Hepatocyte (in vitro differentiated cells): Measurements from ENCODE around the gene P2RY8. TPM values are rescaled to one million over a fixed set of nuclear protein-coding genes. Genes with fewer than 3 reads are reported as not detected.

Experiments used
- DNase-seq: peaks from one replicate; pipeline ENCODE4 v3.0.0-alpha.2; 2016; ENCODE audit warnings: low spot score
- H2AFZ ChIP-seq: fragments of 200-600 bp; sonication (generic); 2 replicates; pipeline ENCODE4 v1.6.0; 2016; ENCODE audit warnings: antibody characterized with exemption, mild to moderate bottlenecking
- H3K27ac ChIP-seq: fragments of 200-600 bp; sonication (generic); 2 replicates; pipeline ENCODE4 v1.5.1; 2016; ENCODE audit warnings: mild to moderate bottlenecking
- H3K27me3 ChIP-seq: fragments of 200-600 bp; sonication (generic); 2 replicates; pipeline ENCODE4 v1.6.1; 2016
- H3K36me3 ChIP-seq: fragments of 200-600 bp; sonication (generic); replicated peaks from 2 replicates; pipeline ENCODE4 v1.5.1; 2016; ENCODE audit warnings: low read depth; ENCODE audit not compliant: insufficient read depth
- H3K4me1 ChIP-seq: fragments of 200-600 bp; sonication (generic); 2 replicates; pipeline ENCODE4 v1.5.1; 2016; ENCODE audit warnings: mild to moderate bottlenecking, moderate library complexity; ENCODE audit not compliant: insufficient read depth
- H3K4me2 ChIP-seq: fragments of 200-600 bp; sonication (generic); 2 replicates; pipeline ENCODE4 v1.6.0; 2016
- H3K4me3 ChIP-seq: fragments of 200-600 bp; sonication (generic); 2 replicates; pipeline ENCODE4 v1.5.1; 2016; ENCODE audit warnings: mild to moderate bottlenecking
- H3K79me2 ChIP-seq: fragments of 200-600 bp; sonication (generic); 2 replicates; pipeline ENCODE4 v1.6.0; 2017; ENCODE audit warnings: mild to moderate bottlenecking
- H3K9me2 ChIP-seq: fragments of 200-600 bp; sonication (generic); replicated peaks from 2 replicates; pipeline ENCODE4 v1.6.0; 2017; ENCODE audit warnings: mild to moderate bottlenecking; ENCODE audit not compliant: insufficient read depth
- H3K9me3 ChIP-seq: fragments of 200-600 bp; sonication (generic); 2 replicates; pipeline ENCODE4 v1.5.1; 2016; ENCODE audit warnings: low read depth, mild to moderate bottlenecking
- H4K20me1 ChIP-seq: fragments of 200-600 bp; sonication (generic); 2 replicates; pipeline ENCODE4 v1.6.0; 2016; ENCODE audit warnings: mild to moderate bottlenecking; ENCODE audit not compliant: insufficient read depth, poor library complexity, severe bottlenecking
- EZH2 ChIP-seq: fragments of 200-600 bp; sonication (generic); IDR thresholded peaks from 2 replicates; pipeline ENCODE4 v1.6.1; 2016; ENCODE audit warnings: antibody characterized with exemption, mild to moderate bottlenecking, borderline replicate concordance
- EZH2phosphoT487 ChIP-seq: fragments of 200-600 bp; sonication (generic); IDR thresholded peaks from one replicate; pipeline ENCODE4 v1.6.1; 2018; ENCODE audit warnings: antibody characterized with exemption, mild to moderate bottlenecking, low read depth, moderate library complexity; ENCODE audit not compliant: unreplicated experiment, severe bottlenecking
- WGBS: methylation state at CpG from one replicate; pipeline ENCODE4 v1.1.6; 2016; ENCODE audit warnings: low lambda C conversion rate; ENCODE audit errors: missing lambda C conversion rate; 5-methylcytosine and 5-hydroxymethylcytosine counted together
- polyA plus RNA-seq: library from polyadenylated mRNA; unstranded; fragments of >200 nt; fragmentation: Nextera tagmentation; extraction: Ambion mirVana; gene quantifications from 2 replicates; pipeline ENCODE4 v1.2.1, GENCODE V29; 2016
- total RNA-seq: library from RNA; depleted of rRNA; stranded (reverse); fragments of >200 nt; gene quantifications from 2 replicates; pipeline ENCODE4 v1.2.3, GENCODE V29; 2014
- TF ChIP-seq, protein P1 (sequence below): fragments of 200-600 bp; sonication (generic); IDR thresholded peaks from 2 replicates; pipeline ENCODE4 v1.5.1; 2016; ENCODE audit warnings: antibody characterized with exemption, mild to moderate bottlenecking; ENCODE audit not compliant: poor library complexity

The P2RY8 gene
- total and polyA plus RNA-seq, 2 experiments from 2014 or later = 0.07 to 0.54 TPM

DNA sequence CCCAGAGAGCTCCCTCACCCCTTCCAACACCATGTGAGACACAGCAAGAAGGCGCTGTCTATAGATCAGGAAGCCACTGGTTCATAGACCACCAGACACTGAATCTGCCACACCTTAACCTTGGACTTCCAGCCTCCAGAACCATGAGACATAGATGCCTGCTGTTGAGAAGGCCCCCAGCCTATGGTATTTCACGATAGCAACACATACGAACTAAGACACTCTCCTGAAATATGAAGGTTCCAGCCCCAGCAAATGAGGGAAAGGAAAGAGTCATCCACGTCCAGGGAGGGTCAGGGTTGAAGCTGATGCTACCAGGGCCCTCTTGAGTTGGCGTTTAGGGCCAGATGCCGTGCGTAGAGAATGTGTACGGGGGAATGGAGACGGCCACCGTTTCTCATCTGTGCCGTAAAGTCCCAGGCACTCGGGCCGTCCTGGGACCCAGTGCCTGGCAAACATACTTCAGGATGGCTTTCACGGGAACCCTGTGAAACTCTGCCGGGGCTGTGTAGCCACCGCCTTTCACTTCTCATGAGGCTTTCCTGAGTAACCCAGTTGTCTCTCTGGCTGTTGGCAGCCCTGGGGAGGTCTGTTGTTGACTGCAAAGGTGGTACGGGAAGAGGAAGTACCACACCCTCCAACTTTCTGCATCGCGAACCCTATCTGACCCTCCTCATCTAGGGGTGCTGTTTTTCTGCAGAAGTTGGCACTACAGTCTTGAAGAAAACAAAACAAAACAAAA is 17.7 kb upstream of the P2RY8 start:
- WGBS = 91% methylated on average over 19 of the region's 19 CpGs
- no peak for DNase-seq
- Histone ChIP-seq H3K27me3 (no peaks in the 10 kb centered on the region), H3K4me1 (no peaks in the 10 kb centered on the region), H3K27ac (no peak overlapping the region), H3K4me2 (no peak overlapping the region), H3K4me3 (no peak overlapping the region), H4K20me1 (no peaks in the 10 kb centered on the region), H3K9me2 (no peaks in the 10 kb centered on the region), H3K79me2 (no peaks in the 10 kb centered on the region), H2AFZ (no peak overlapping the region), H3K36me3 (no peaks in the 10 kb centered on the region), H3K9me3 (no peaks in the 10 kb centered on the region)
- TF ChIP-seq EZH2 (no peak), EZH2phosphoT487 (no peak)
- TF ChIP-seq, protein P1, sequence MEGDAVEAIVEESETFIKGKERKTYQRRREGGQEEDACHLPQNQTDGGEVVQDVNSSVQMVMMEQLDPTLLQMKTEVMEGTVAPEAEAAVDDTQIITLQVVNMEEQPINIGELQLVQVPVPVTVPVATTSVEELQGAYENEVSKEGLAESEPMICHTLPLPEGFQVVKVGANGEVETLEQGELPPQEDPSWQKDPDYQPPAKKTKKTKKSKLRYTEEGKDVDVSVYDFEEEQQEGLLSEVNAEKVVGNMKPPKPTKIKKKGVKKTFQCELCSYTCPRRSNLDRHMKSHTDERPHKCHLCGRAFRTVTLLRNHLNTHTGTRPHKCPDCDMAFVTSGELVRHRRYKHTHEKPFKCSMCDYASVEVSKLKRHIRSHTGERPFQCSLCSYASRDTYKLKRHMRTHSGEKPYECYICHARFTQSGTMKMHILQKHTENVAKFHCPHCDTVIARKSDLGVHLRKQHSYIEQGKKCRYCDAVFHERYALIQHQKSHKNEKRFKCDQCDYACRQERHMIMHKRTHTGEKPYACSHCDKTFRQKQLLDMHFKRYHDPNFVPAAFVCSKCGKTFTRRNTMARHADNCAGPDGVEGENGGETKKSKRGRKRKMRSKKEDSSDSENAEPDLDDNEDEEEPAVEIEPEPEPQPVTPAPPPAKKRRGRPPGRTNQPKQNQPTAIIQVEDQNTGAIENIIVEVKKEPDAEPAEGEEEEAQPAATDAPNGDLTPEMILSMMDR = no peak

GRCh38 chrX:1551959-1552546 is 15.1 kb upstream of the P2RY8 start:
- H3K9me2 ChIP-seq = no peaks in the 10 kb centered on the region
- H3K4me3 ChIP-seq = no peak overlapping the region
- H3K36me3 ChIP-seq = no peaks in the 10 kb centered on the region
- WGBS = 90% methylated on average over 3 of the region's 3 CpGs
- no peaks in the 10 kb centered on the region for H3K4me1 ChIP-seq
- DNase-seq = no peak
- TF ChIP-seq EZH2phosphoT487 (no peak), EZH2 (no peak)
- TF ChIP-seq, protein P1 = no peak
- H3K27ac ChIP-seq = no peak overlapping the region
- no peaks in the 10 kb centered on the region for H4K20me1 ChIP-seq
- H3K9me3 ChIP-seq = no peaks in the 10 kb centered on the region
- no peaks in the 10 kb centered on the region for H3K27me3 ChIP-seq
- no peak overlapping the region for H2AFZ ChIP-seq
- no peak overlapping the region for H3K4me2 ChIP-seq
- no peaks in the 10 kb centered on the region for H3K79me2 ChIP-seq

DNA sequence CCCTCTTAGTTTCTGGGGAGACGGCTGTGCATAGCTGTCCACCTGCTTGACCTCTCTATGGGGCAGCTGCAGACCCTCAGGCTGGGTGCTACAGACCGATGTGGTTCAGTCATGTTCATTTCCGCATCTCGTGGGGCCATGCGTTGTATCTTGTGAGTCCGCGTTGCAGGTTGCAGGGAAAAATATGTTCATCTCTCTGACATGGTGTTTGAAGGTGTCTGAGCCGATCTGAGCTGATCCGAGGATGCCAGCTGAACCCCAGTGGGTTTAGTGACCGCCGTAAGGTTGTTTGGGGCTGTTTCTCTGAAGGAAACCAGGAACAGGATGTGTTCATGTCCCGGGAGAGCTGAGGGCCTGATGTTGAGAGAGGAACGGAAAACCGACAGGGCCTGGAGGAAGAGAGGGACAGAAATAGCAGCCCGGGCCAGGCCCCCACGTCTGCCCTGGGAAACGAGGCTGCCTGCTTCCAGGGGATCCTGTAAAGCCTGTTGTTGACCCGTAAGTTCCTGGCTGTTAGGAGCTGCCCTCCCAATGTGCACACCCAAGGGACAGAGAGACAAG is 9.8 kb upstream of the P2RY8 start:
- no peaks in the 10 kb centered on the region for H3K27me3 ChIP-seq
- WGBS = 84% methylated on average over 18 of the region's 18 CpGs
- no peak for TF ChIP-seq EZH2
- TF ChIP-seq, protein P1 = no peak
- TF ChIP-seq EZH2phosphoT487 = no peak

More for the DNA sequence above, 9.8 kb upstream of the P2RY8 start:
- H2AFZ ChIP-seq = no peak overlapping the region
- no peaks in the 10 kb centered on the region for H3K9me3 ChIP-seq
- no peak overlapping the region for H3K27ac ChIP-seq
- no peaks in the 10 kb centered on the region for H3K36me3 ChIP-seq
- H3K4me2 ChIP-seq = no peak overlapping the region
- H3K4me3 ChIP-seq = no peak overlapping the region
- H3K9me2 ChIP-seq = no peaks in the 10 kb centered on the region
- no peaks in the 10 kb centered on the region for H3K79me2 ChIP-seq
- no peak for DNase-seq
- H3K4me1 ChIP-seq = no peaks in the 10 kb centered on the region
- no peaks in the 10 kb centered on the region for H4K20me1 ChIP-seq
